ENCODE results near the gene MUC16.

The MUC16 gene

GRCh38 chr19:9041023-9041422, 30.8 kb upstream of the MUC16 start:
- no peak for TF ChIP-seq CTCF (IDR thresholded peaks at IDR 0.05)
- Histone ChIP-seq H3K4me1 (ENCODE audit: control insufficient read depth in 1 of 2, insufficient read depth in 1 of 2, low read depth in 1 of 2, low read length in 1 of 2) (no peaks in the 10 kb centered on the region), H3K9me3 (no peaks in the 10 kb centered on the region), H3K4me3 (ENCODE audit: low read depth in 1 of 2, low read length in 1 of 2) (no peak overlapping the region), H3K27ac (no peak overlapping the region), H3K27me3 (peaks cover 5% of the 10 kb centered on the region), H3K36me3 (no peaks in the 10 kb centered on the region)

DNA sequence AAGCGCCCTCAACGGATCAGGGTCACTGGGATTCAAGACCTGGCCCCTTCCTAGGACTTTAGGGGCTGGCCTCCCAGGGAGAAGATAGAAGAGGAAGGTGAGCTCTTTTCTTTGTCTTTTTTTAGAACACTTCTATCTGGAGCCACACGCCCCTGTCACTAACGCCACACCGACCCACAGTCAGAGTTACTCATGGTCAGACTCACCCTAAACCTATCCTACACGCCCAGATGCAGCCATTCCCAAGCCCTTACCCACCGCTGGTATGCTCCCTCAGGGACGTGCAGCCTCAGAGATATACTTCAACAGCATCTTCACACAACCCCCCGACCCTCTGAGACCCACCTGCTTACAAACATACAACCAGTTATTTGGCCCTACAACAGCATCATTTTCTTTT, 29.9 kb upstream of the MUC16 start:
- Histone ChIP-seq H3K27me3 (peaks cover 5% of the 10 kb centered on the region), H3K4me1 (ENCODE audit: control insufficient read depth in 1 of 2, insufficient read depth in 1 of 2, low read depth in 1 of 2, low read length in 1 of 2) (no peaks in the 10 kb centered on the region), H3K36me3 (no peaks in the 10 kb centered on the region), H3K27ac (no peak overlapping the region), H3K9me3 (no peaks in the 10 kb centered on the region), H3K4me3 (ENCODE audit: low read depth in 1 of 2, low read length in 1 of 2) (no peak overlapping the region)
- no peak for TF ChIP-seq CTCF (IDR thresholded peaks at IDR 0.05)

- no peaks in the 10 kb centered on the region for H3K9me3 ChIP-seq
- no peaks in the 10 kb centered on the region for H3K4me1 ChIP-seq (ENCODE audit: control insufficient read depth in 1 of 2, insufficient read depth in 1 of 2, low read depth in 1 of 2, low read length in 1 of 2)
- H3K4me3 ChIP-seq (ENCODE audit: low read depth in 1 of 2, low read length in 1 of 2), result no peak overlapping the region
Observed at GRCh38 chr19:9039728-9040127, 29.5 kb upstream of the MUC16 start.

DNA sequence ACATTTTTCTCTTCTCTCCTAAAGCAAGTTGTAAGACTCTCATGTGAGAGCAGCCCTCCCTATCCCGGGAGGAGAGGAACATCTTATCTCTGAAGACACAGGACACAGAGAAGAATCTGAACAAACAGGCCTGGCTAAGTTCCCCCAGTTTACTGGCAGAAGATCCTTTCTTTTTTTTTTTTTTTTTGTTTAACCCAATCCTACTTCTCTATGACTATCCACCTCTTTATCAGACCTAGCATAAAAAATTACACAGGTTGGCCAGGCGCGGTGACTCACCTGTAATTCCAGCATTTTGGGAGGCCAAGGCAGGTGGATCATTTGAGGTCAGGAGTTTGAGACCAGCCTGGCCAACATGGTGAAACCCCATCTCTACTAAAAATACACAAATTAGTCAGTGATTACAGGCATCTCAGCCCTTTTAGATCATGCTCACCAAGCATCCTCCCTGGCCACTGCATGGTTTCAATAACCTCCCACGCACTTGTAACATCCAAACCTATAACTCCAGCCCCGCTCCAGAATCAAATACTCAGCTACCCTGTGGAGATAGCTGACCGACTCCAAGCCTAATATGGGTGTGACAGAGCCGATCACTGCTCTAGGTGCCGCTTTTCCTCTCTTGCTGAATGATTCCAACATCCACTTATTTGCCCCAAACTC, 27.3 kb upstream of the MUC16 start:
- no peak overlapping the region for H3K4me3 ChIP-seq (ENCODE audit: low read depth in 1 of 2, low read length in 1 of 2)
- no peak for TF ChIP-seq CTCF (IDR thresholded peaks at IDR 0.05)
- H3K4me1 ChIP-seq (ENCODE audit: control insufficient read depth in 1 of 2, insufficient read depth in 1 of 2, low read depth in 1 of 2, low read length in 1 of 2), result no peaks in the 10 kb centered on the region
- no peaks in the 10 kb centered on the region for H3K36me3 ChIP-seq
- no peaks in the 10 kb centered on the region for H3K9me3 ChIP-seq
- H3K27me3 ChIP-seq, result peaks cover 5% of the 10 kb centered on the region
- no peak overlapping the region for H3K27ac ChIP-seq

More at GRCh38 chr19:9039728-9040127, 29.5 kb upstream of the MUC16 start:
- Histone ChIP-seq H3K27me3 (peaks cover 5% of the 10 kb centered on the region), H3K36me3 (no peaks in the 10 kb centered on the region), H3K27ac (no peak overlapping the region)
- TF ChIP-seq CTCF (IDR thresholded peaks at IDR 0.05), result no peak

DNA sequence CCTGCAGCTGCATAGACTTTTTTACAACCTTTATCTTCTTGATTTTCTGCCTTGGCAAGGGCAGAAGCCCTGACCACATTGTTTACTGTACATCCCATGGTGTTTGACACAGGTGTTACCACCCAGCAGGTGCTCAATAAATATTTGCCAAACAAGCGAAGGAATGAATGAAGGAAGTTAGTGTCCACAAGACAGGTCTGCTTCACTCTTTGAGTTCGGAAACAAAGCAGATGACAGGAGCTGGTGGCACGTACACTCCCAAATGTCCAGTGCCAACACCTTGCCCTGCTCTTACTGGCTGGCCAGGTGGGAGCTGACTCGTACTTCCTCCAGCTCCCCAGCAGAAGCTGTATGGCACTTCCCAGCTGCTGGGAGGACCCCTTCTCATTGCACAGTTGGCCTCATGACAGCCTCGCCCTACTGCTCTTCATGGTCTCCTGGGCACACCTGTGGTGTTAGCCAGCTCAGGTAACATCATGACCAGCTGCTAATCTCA, 22.0 kb upstream of the MUC16 start:
- Histone ChIP-seq H3K27me3 (peaks cover 5% of the 10 kb centered on the region), H3K4me3 (ENCODE audit: low read depth in 1 of 2, low read length in 1 of 2) (no peak overlapping the region), H3K27ac (no peak overlapping the region), H3K36me3 (no peaks in the 10 kb centered on the region), H3K4me1 (ENCODE audit: control insufficient read depth in 1 of 2, insufficient read depth in 1 of 2, low read depth in 1 of 2, low read length in 1 of 2) (no peaks in the 10 kb centered on the region), H3K9me3 (no peaks in the 10 kb centered on the region)
- TF ChIP-seq CTCF (IDR thresholded peaks at IDR 0.05), result no peak

All from neutrophil (primary cell).